Measurements from ENCODE around the gene PAM.
A peak's percentile ranks its signal among the peaks of the same experiment; 100 is the strongest.

The PAM gene

DNA sequence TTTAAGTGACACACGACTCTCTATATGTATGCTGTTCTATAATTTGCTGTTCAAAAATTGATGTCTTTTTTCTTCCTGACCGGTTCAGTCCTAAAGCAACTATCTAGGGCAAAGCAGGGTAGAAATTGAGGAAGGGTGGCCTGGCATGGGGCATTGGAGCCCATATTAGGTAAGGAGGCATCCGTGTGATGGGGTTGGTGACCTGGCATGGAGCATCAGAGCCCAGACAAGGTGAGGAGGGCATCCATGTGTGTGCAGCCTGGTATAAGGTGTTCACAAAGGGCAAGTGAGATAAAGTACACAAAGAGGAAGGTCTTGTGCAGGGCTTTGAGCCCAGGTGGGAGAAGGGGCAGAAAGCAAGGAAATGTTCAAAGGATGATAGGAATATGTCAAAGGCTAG lies 104.9 kb downstream of the PAM start:
- no peak for DNase-seq (ENCODE audit: low spot score)

GRCh38 chr5:102863058-102863457 lies 108.0 kb downstream of the PAM start:
- DNase-seq (ENCODE audit: low spot score), result no peak

- DNase-seq (ENCODE audit: low spot score), result no peak
Observed at GRCh38 chr5:102863764-102864560, 108.9 kb downstream of the PAM start.

DNA sequence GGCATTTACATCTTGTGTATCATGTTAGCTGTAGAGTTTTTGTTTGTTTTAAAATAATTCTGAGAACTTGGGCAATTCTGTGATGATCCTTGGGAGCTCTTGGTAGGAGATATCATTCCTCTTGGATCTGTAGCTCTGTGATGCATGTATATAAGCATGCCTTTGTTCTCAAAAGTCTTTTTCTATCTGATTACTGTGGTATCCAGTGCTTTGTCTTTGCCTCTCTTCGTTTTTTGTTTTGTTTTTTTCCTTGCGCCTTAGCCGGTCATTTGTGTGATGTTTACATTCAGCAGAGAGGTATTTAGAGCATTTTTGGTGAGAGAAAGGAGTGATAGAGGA lies 110.0 kb downstream of the PAM start:
- no peak for DNase-seq (ENCODE audit: low spot score)

- peak; percentile 40 for DNase-seq (ENCODE audit: low spot score)
Observed at GRCh38 chr5:102865510-102866236, 110.6 kb downstream of the PAM start.

GRCh38 chr5:102866237-102866600 lies 111.1 kb downstream of the PAM start:
- DNase-seq (ENCODE audit: low spot score), result no peak

GRCh38 chr5:102867992-102868662 lies 113.0 kb downstream of the PAM start:
- no peak for DNase-seq (ENCODE audit: low spot score)

GRCh38 chr5:102869230-102869629 lies 114.1 kb downstream of the PAM start:
- DNase-seq (ENCODE audit: low spot score), result no peak

GRCh38 chr5:102873379-102873932 lies 118.4 kb downstream of the PAM start:
- no peak for DNase-seq (ENCODE audit: low spot score)

DNA sequence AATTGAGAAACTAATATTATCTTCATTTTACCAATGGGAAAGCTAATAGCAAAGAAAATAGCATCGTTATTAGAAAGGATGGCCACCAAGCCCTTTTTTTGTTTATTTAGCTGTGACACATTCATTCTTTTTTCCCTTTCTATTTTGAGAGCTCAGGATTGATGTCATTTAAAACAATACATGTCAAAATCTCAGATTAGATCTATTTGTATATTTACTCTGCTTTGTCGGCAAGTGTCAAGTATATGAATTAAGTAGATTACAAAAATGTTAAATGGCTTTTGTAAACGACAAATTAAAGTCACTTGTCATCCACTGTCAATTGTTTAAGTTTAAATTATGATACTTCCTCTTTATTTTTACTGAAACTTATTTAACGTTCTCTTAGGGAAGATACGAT lies 118.9 kb downstream of the PAM start:
- DNase-seq (ENCODE audit: low spot score), result no peak

DNA sequence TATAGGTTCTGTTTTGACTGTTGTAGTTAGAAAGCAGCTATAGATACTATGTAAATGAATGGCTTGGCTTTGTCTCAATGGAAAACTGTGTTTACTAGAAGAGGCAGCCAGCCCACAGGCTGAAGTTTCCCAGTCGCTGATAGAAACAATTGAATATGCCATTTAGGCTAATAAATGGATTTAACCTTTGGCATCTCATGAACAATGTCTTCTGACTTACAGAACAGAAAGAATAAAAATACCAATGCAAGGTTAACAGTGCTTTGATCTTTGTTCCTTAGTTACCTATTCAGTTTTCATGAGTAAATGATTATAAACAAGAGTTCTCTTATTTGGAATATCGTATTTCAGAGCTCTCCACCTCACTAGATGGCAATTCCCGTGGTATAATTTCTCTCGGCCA lies 120.6 kb downstream of the PAM start:
- no peak for DNase-seq (ENCODE audit: low spot score)

DNA sequence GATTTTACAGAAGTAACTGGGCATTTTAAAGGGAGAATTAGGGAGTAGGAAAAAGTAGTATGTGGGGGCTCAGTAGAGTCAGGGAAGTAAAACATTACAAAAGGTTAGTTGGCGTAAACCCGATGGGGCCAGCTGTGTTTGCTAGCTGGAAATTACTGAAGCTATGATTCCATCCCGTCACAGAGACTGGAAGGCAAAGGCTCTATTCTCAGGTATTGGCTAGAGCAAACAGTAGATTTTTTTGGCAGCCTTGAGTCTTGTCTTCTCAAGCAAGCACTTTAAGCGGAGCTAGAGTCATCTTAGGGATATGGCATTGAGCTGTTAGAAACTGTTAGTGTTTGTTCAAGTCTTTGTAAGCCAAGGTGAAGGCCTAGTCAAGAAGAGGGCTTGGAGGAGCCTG lies 121.5 kb downstream of the PAM start:
- no peak for DNase-seq (ENCODE audit: low spot score)

GRCh38 chr5:102879741-102880140 lies 124.6 kb downstream of the PAM start:
- no peak for DNase-seq (ENCODE audit: low spot score)

DNA sequence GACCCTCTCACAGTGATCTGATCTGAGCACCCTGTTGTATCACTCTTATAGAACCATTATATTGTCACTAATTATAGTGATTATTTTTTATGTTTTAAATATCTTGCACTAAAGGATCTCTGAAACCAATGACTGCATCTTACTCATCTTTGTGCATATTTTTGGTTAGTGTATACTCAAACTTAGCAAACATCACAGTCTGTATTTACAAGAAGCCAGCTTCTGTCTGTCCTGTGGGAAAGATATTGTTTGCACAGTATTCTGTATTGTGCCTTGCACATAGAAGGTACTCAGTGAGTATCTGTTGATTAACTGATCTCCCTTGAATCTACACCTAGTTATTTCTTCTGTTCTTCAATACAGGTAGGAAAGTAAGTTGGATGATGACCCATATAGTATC lies 131.5 kb downstream of the PAM start:
- DNase-seq (ENCODE audit: low spot score), result no peak

GRCh38 chr5:102888483-102888882 lies 133.4 kb downstream of the PAM start:
- DNase-seq (ENCODE audit: low spot score), result no peak

DNA sequence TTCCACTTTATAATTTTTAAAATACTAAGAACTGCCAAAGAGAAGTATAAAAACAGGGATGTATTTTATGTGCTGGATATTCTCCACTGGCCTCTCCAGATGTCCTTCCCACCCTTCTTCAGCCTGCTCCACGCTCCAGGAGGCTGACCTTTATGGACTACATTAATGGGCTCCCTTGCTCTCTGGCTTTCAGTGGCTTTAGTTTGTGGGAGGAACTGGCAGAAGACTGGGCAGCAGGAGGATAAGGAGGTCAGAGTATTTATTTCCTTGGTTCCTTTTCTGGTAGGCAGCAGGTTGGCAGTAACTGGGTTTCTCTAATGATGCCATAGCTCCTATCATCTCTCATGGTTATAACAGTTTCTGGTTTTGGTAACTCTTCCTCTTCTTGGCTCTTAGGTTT lies 133.9 kb downstream of the PAM start:
- DNase-seq (ENCODE audit: low spot score), result no peak

- no peak for DNase-seq (ENCODE audit: low spot score)
Observed at GRCh38 chr5:102890133-102890532, 135.0 kb downstream of the PAM start.

DNA sequence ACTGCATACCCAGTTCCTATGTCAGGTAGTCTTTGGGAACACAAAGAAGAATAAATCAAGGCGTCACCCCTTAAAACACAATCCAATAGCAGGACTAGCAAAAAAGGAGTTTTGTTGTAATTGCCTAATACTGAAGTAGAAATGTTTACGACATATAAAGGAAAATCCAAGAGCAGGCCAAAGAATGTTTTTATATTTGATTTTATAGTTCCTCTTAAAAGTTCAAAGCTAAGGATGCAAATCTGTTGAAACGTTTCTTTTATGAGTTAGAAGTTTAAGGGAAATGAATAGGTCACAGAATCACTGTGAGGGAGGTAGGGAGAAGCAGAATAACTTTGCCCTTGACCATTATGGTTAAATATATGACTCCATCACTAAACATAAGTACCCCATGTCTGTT lies 136.1 kb downstream of the PAM start:
- DNase-seq (ENCODE audit: low spot score), result no peak

DNA sequence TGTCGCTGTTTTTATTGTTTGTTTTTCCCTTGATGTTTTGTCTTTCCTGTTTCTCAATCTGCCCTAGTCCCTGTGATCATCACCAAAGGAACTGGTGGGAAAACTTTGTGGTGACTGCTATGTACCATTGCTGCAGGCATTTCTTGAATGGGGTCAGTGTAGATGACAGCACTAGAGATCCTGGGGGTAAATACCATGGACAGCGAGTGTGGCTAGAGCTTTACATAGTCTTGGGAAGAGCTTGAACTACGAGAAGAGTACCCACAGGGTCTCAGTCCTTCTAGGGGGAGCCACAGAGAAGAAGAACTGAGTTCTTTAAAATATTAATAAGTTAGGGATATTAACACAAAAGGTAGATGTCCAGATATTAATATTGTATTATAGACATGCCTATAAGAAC lies 138.8 kb downstream of the PAM start:
- no peak for DNase-seq (ENCODE audit: low spot score)

DNA sequence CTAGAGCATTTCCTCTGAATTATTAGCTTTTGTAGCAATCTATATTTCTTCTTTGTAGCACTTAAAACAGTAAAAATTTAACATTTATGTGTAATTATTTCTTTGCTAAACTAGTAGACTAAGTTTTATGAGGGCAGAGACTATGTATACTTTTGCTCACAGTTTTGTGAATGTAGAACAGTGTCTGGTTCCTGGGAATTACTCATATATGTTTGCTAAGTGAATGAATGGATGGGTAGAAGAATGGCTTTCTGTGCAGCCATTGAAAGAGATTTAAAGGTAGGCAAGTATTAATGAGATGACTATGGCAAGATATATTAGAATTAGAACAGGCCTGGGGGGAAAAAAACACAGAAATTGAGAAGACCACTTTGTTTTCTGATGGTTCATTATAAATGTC lies 140.1 kb downstream of the PAM start:
- no peak for DNase-seq (ENCODE audit: low spot score)

GRCh38 chr5:102895976-102896375 lies 140.9 kb downstream of the PAM start:
- DNase-seq (ENCODE audit: low spot score), result no peak

DNA sequence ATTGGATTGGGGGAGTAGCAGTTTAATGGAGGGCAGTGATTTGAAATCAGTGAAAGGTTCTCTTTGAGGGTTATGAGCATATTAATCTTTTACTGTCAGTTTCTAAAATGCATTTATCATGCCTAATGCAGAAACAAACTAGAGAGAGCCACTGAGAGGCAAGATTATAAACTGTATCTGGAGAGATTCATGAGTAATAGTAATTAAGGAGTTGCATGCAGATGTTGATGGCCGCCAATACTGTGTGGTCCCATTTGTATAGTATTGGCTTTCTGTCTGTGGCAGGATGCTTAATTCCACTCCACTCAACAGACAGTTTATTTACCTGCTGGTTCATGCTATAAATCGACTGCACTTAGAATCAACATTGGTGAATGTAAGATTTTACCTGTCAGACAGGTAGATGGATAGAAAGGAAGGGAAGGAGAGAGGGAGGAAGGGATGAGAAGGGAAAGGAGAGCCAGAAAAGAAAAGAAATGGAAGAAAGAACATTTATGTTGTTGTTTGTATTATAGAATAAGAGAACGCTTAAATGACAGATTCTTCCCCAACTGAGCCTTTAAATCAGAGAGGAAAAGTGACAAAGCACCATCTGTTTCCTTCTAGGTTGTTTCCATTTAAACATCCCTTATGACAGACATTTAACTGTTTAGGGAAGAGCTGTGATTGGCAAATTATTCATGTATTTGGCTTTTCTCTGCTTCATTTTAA lies 146.5 kb downstream of the PAM start:
- no peak for DNase-seq (ENCODE audit: low spot score)

DNA sequence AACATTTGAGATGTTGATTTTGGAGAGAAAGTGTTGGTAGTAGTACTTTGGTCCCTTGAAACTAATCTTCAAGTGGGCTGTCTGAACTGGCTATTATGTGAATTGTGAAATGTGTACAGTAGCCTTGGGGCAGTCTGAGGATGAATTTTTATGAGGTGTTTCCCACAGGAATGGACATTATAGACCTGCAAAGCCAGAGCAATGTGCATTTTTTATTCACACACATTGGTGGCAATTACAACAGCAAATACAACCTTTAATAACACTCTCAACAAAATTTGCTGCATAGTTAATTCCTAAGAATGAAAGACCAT lies 147.0 kb downstream of the PAM start:
- no peak for DNase-seq (ENCODE audit: low spot score)

Measured in activated CD4-positive, alpha-beta T cell treated with anti-CD3 and anti-CD28 coated beads, Interleukin-2, Interleukin-4, amounts not matched to agents 100 ng/mL and 50 ng/mL, durations not matched to agents 16 hours and 8 hours (primary cell).